Astrocyte (in vitro differentiated cells and primary cell): Measurements from ENCODE around the gene LYG1.

Experiments
- CTCF ChIP-seq: IDR thresholded peaks from 2 replicates; pipeline ENCODE4 v1.5.1; 2011; ENCODE audit warnings: low read depth, mild to moderate bottlenecking, inconsistent platforms, low read length, moderate library complexity; ENCODE audit not compliant: insufficient read depth
- EZH2 ChIP-seq: IDR thresholded peaks from 2 replicates; pipeline ENCODE4 v1.6.1; 2012; ENCODE audit warnings: mild to moderate bottlenecking, low read length, inconsistent platforms; ENCODE audit not compliant: insufficient read depth

- TF ChIP-seq EZH2 (no peak), CTCF (no peak)
These were observed 60.6 kb downstream of the LYG1 start for GRCh38 chr2:99240431-99240830.
